ENCODE data around the gene PDS5A.
"Not testable (repeated sequence)": the region's sequence is repeated elsewhere in the genome, so short reads cannot be mapped to it uniquely, and the experiment has no call there.

The PDS5A gene

GRCh38 chr4:39998659-39999345 is 21.1 kb upstream of the PDS5A start:
- no peak for DNase-seq (ENCODE audit: low read depth)
- no peak for TF ChIP-seq CTCF (IDR thresholded peaks at IDR 0.05; ENCODE audit: control insufficient read depth, extremely low read depth, insufficient read depth)
- H3K4me3 ChIP-seq (ENCODE audit: low read depth, low read length) = no peak overlapping the region

GRCh38 chr4:39996811-39997210 is 19.1 kb upstream of the PDS5A start:
- no peak for DNase-seq (ENCODE audit: low read depth)
- no peak for TF ChIP-seq CTCF (IDR thresholded peaks at IDR 0.05; ENCODE audit: control insufficient read depth, extremely low read depth, insufficient read depth)
- no peak overlapping the region for H3K4me3 ChIP-seq (ENCODE audit: low read depth, low read length)

GRCh38 chr4:39994406-39994805 is 16.7 kb upstream of the PDS5A start:
- no peak for DNase-seq (ENCODE audit: low read depth)
- TF ChIP-seq CTCF (IDR thresholded peaks at IDR 0.05; ENCODE audit: control insufficient read depth, extremely low read depth, insufficient read depth) = no peak
- no peak overlapping the region for H3K4me3 ChIP-seq (ENCODE audit: low read depth, low read length)

- not testable (repeated sequence) for H3K4me3 ChIP-seq (ENCODE audit: low read depth, low read length); DNase-seq (ENCODE audit: low read depth)
These were observed 11.7 kb upstream of the PDS5A start for GRCh38 chr4:39989381-39989780.

GRCh38 chr4:39987485-39987884 is 9.8 kb upstream of the PDS5A start:
- H3K4me3 ChIP-seq (ENCODE audit: low read depth, low read length) = no peak overlapping the region
- DNase-seq (ENCODE audit: low read depth) = no peak

GRCh38 chr4:39978904-39979303 is 1.2 kb upstream of the PDS5A start:
- no peak for DNase-seq (ENCODE audit: low read depth)
- no peak overlapping the region for H3K4me3 ChIP-seq (ENCODE audit: low read depth, low read length)

More at GRCh38 chr4:39987485-39987884, 9.8 kb upstream of the PDS5A start:
- TF ChIP-seq CTCF (IDR thresholded peaks at IDR 0.05; ENCODE audit: control insufficient read depth, extremely low read depth, insufficient read depth) = no peak

GRCh38 chr4:39978378-39978775 is 666 bp upstream of the PDS5A start:
- no peak for DNase-seq (ENCODE audit: low read depth)
- peak overlapping the region; percentile 48 for H3K4me3 ChIP-seq (ENCODE audit: low read depth, low read length)
- TF ChIP-seq CTCF (IDR thresholded peaks at IDR 0.05; ENCODE audit: control insufficient read depth, extremely low read depth, insufficient read depth) = no peak

More at GRCh38 chr4:39978904-39979303, 1.2 kb upstream of the PDS5A start:
- TF ChIP-seq CTCF (IDR thresholded peaks at IDR 0.05; ENCODE audit: control insufficient read depth, extremely low read depth, insufficient read depth) = no peak

Measured in LNCaP clone FGC (cell line).